Measurements from ENCODE around the gene LSP1. TPM values are rescaled to one million over a fixed set of nuclear protein-coding genes. Genes with fewer than 3 reads are reported as not detected.

Gene LSP1
- total RNA-seq, 4 donors from 2014 or later, result 12.3 to 69.6 (median 23.2) TPM

- DNase-seq, result no peak
- Histone ChIP-seq H3K4me3 (no peak overlapping the region), H3K9me3 (no peaks in the 10 kb centered on the region), H3K27me3 (no peaks in the 10 kb centered on the region), H3K4me1 (peaks cover 0 to 4% (median 3%) of the 10 kb centered on the region in 4 donors), H3K27ac (no peak overlapping the region), H3K36me3 (no peaks in the 10 kb centered on the region)
- TF ChIP-seq CTCF (IDR thresholded peaks at IDR 0.05), result no peak
- no peak for TF ChIP-seq EP300 (IDR thresholded peaks at IDR 0.05; ENCODE audit: low read depth)
- no peak for TF ChIP-seq POLR2A (IDR thresholded peaks at IDR 0.05)
- TF ChIP-seq POLR2AphosphoS5 (IDR thresholded peaks at IDR 0.05), result no peak
- in situ Hi-C loops (cut with MboI; ENCODE audit: low pct_ligation_motif_present in 1 of 4, low pct_unique_long_range_greater_than_20kb in 1 of 4, low sequenced_read_pairs in 3 of 4), result no loop called here
- intact Hi-C loops (cut with DNase I; ENCODE audit: low total_unique reads), result no loop called here
- 87% methylated on average over 9 of the region's 9 CpGs; no CpG with 5 or more reads in 1 of the 2 donors for WGBS, 2 donors (ENCODE audit: low coverage in 1 of 2)
Measured at GRCh38 chr11:1858154-1858553, 5.3 kb downstream of the LSP1 start.

GRCh38 chr11:1858576-1858975 lies 5.7 kb downstream of the LSP1 start:
- Histone ChIP-seq H3K36me3 (no peaks in the 10 kb centered on the region), H3K4me3 (no peak overlapping the region), H3K4me1 (peaks cover 4 to 6% (median 6%) of the 10 kb centered on the region in 4 donors), H3K27me3 (no peaks in the 10 kb centered on the region), H3K27ac (no peak overlapping the region), H3K9me3 (no peaks in the 10 kb centered on the region)
- in situ Hi-C loops (cut with MboI; ENCODE audit: low pct_ligation_motif_present in 1 of 4, low pct_unique_long_range_greater_than_20kb in 1 of 4, low sequenced_read_pairs in 3 of 4), result no loop called here
- TF ChIP-seq CTCF (IDR thresholded peaks at IDR 0.05), result no peak
- no peak for TF ChIP-seq POLR2A (IDR thresholded peaks at IDR 0.05)
- no peak for TF ChIP-seq POLR2AphosphoS5 (IDR thresholded peaks at IDR 0.05)
- TF ChIP-seq EP300 (IDR thresholded peaks at IDR 0.05; ENCODE audit: low read depth), result no peak
- intact Hi-C loops (cut with DNase I; ENCODE audit: low total_unique reads), result no loop called here
- 88% methylated on average over 7 of the region's 7 CpGs; no CpG with 5 or more reads in 1 of the 2 donors for WGBS, 2 donors (ENCODE audit: low coverage in 1 of 2)
- no peak for DNase-seq

- no peaks in the 10 kb centered on the region for H3K36me3 ChIP-seq
- intact Hi-C loops (cut with DNase I; ENCODE audit: low total_unique reads) (no loop called here), in situ Hi-C loops (cut with MboI; ENCODE audit: low pct_ligation_motif_present in 1 of 4, low pct_unique_long_range_greater_than_20kb in 1 of 4, low sequenced_read_pairs in 3 of 4) (no loop called here)
- no peaks in the 10 kb centered on the region for H3K9me3 ChIP-seq
- no peak overlapping the region for H3K27ac ChIP-seq
- H3K27me3 ChIP-seq, result no peaks in the 10 kb centered on the region
- DNase-seq, result no peak
- no peak overlapping the region for H3K4me3 ChIP-seq
- 76% methylated on average over 4 of the region's 4 CpGs; no CpG with 5 or more reads in 1 of the 2 donors for WGBS, 2 donors (ENCODE audit: low coverage in 1 of 2)
- TF ChIP-seq POLR2A (IDR thresholded peaks at IDR 0.05) (no peak), CTCF (IDR thresholded peaks at IDR 0.05) (no peak), POLR2AphosphoS5 (IDR thresholded peaks at IDR 0.05) (no peak), EP300 (IDR thresholded peaks at IDR 0.05; ENCODE audit: low read depth) (no peak)
- H3K4me1 ChIP-seq, result peaks cover 6 to 10% (median 9%) of the 10 kb centered on the region in 4 donors
Measured at GRCh38 chr11:1859004-1859403, 6.1 kb downstream of the LSP1 start.

- DNase-seq, result no peak
- in situ Hi-C loops (cut with MboI; ENCODE audit: low pct_ligation_motif_present in 1 of 4, low pct_unique_long_range_greater_than_20kb in 1 of 4, low sequenced_read_pairs in 3 of 4) (no loop called here), intact Hi-C loops (cut with DNase I; ENCODE audit: low total_unique reads) (no loop called here)
- peaks cover 15 to 21% (median 20%) of the 10 kb centered on the region in 4 donors for H3K4me1 ChIP-seq
- no peaks in the 10 kb centered on the region for H3K27me3 ChIP-seq
- H3K36me3 ChIP-seq, result no peaks in the 10 kb centered on the region
- no peaks in the 10 kb centered on the region for H3K9me3 ChIP-seq
- TF ChIP-seq EP300 (IDR thresholded peaks at IDR 0.05; ENCODE audit: low read depth) (no peak), CTCF (IDR thresholded peaks at IDR 0.05) (no peak), POLR2AphosphoS5 (IDR thresholded peaks at IDR 0.05) (no peak), POLR2A (IDR thresholded peaks at IDR 0.05) (no peak)
- WGBS, 2 donors (ENCODE audit: low coverage in 1 of 2), result 92 to 100% methylated on average over 1 of the region's 1 CpG
- no peak overlapping the region for H3K27ac ChIP-seq
- no peak overlapping the region for H3K4me3 ChIP-seq
Measured at GRCh38 chr11:1860108-1860507, 7.2 kb downstream of the LSP1 start.

Measured in transverse colon (tissue), 4 donors.